A549 (cell line): Measurements from ENCODE around the gene UBA3. TPM values are rescaled to one million over a fixed set of nuclear protein-coding genes. Genes with fewer than 3 reads are reported as not detected.

ENCODE experiments used
- ATAC-seq, 2 experiments: fragments of 200-7000 bp in 1 of 2; fragments of >200 bp in 1 of 2; cut with Nextera tagmentation in 1 of 2; cut with Tn5 transposase in 1 of 2; 3 replicates each; pipeline versions ENCODE4 v1.8.0 to v1.9.1; 2018 to 2020; ENCODE audit warnings: mild to moderate bottlenecking in 1 of 2, moderate library complexity in 1 of 2
- CTCF ChIA-PET: fragments of 300-600 bp; sonication (Branson Sonifier 250); formaldehyde crosslinking; extraction: SDS; loops from one replicate; lab custom pipeline; 2021; ENCODE audit warnings: antibody characterized with exemption, inconsistent platforms; lab: Yijun Ruan, JAX
- POLR2A ChIA-PET: fragments of 350-600 bp; formaldehyde crosslinking; extraction: SDS; loops from one replicate; lab custom pipeline; 2021; ENCODE audit warnings: antibody characterized with exemption, inconsistent platforms; lab: Yijun Ruan, JAX
- DNase-seq, 2 experiments: peaks; one replicate each; pipeline versions ENCODE4 v3.0.0 to v3.0.0-alpha.2; 2011 to 2016; ENCODE audit warnings: low read depth in 1 of 2, low spot score in 1 of 2
- FAIRE-seq: peaks from 2 replicates; lab custom pipeline; 2011; peaks lifted over from hg19 to GRCh38; lab: Jason Lieb, UNC
- H3K27ac ChIP-seq, 2 experiments: fragments of >200 bp; sonication (Bioruptor Twin); formaldehyde crosslinking; 3 replicates each; pipeline ENCODE4 v1.5.1; 2016 to 2017
- H3K4me1 ChIP-seq: fragments of >200 bp; sonication (Bioruptor Twin); formaldehyde crosslinking; 3 replicates; pipeline ENCODE4 v1.6.1; 2016
- H3K4me2 ChIP-seq: fragments of >200 bp; sonication (Bioruptor Twin); formaldehyde crosslinking; 3 replicates; pipeline ENCODE4 v1.6.1; 2016
- H3K4me3 ChIP-seq: fragments of >200 bp; sonication (Bioruptor Twin); formaldehyde crosslinking; 3 replicates; pipeline ENCODE4 v1.5.1; 2016
- H3K9me3 ChIP-seq: fragments of >200 bp; sonication (Bioruptor Twin); formaldehyde crosslinking; 3 replicates; pipeline ENCODE4 v1.6.1; 2016
- ATOH8 ChIP-seq: fragments of 250-450 bp; sonication (Bioruptor Pico); IDR thresholded peaks from 2 replicates; pipeline ENCODE4 v1.5.0; 2020; ENCODE audit warnings: low read depth, mild to moderate bottlenecking, moderate library complexity
- BCL3 ChIP-seq: fragments of >200 bp; sonication (Bioruptor Twin); formaldehyde crosslinking; IDR thresholded peaks from 3 replicates; pipeline ENCODE4 v1.6.1; 2016
- BHLHE40 ChIP-seq: IDR thresholded peaks from 2 replicates; pipeline ENCODE4 v1.6.1; 2012; ENCODE audit warnings: low read depth, low read length, inconsistent platforms
- CBX2 ChIP-seq: fragments of 200-600 bp; sonication (generic); IDR thresholded peaks from 2 replicates; pipeline ENCODE4 v1.6.1; 2016; ENCODE audit warnings: low read depth, mild to moderate bottlenecking, borderline replicate concordance
- CBX8 ChIP-seq: fragments of 200-600 bp; sonication (generic); IDR thresholded peaks from 2 replicates; pipeline ENCODE4 v1.6.1; 2016
- CHD2 ChIP-seq: fragments of 150-350 bp; IDR thresholded peaks from 2 replicates; pipeline ENCODE4 v1.6.1; 2014; ENCODE audit warnings: low read length; ENCODE audit not compliant: partially characterized antibody
- E2F6 ChIP-seq: IDR thresholded peaks from 2 replicates; pipeline ENCODE4 v1.6.1; 2012; ENCODE audit warnings: low read depth, borderline replicate concordance
- FOSB ChIP-seq: fragments of 250-450 bp; sonication (Bioruptor Pico); IDR thresholded peaks from 2 replicates; pipeline ENCODE4 v1.5.0; 2020; ENCODE audit warnings: mild to moderate bottlenecking, moderate library complexity
- GATA3 ChIP-seq: IDR thresholded peaks from 2 replicates; pipeline ENCODE4 v1.6.1; 2012; ENCODE audit warnings: borderline replicate concordance
- HES2 ChIP-seq: fragments of >200 bp; sonication (Bioruptor Twin); formaldehyde crosslinking; IDR thresholded peaks from 2 replicates; pipeline ENCODE4 v1.6.1; 2016
- HMGXB4 ChIP-seq: fragments of 250-450 bp; sonication (Bioruptor Pico); IDR thresholded peaks from 2 replicates; pipeline ENCODE4 v1.5.0; 2021; ENCODE audit warnings: mild to moderate bottlenecking, moderate library complexity, borderline replicate concordance
- KDM1A ChIP-seq: fragments of 200-600 bp; sonication (generic); IDR thresholded peaks from 2 replicates; pipeline ENCODE4 v1.6.1; 2016; ENCODE audit warnings: low read depth, mild to moderate bottlenecking
- KDM5A ChIP-seq: fragments of 200-600 bp; sonication (generic); IDR thresholded peaks from 2 replicates; pipeline ENCODE4 v1.6.1; 2016; ENCODE audit warnings: antibody characterized with exemption, mild to moderate bottlenecking
- MAZ ChIP-seq: fragments of 150-350 bp; IDR thresholded peaks from 2 replicates; pipeline ENCODE4 v1.6.1; 2014; ENCODE audit warnings: antibody characterized with exemption, low read depth, low read length, borderline replicate concordance
- MYC ChIP-seq: IDR thresholded peaks from 2 replicates; pipeline ENCODE4 v1.6.1; 2012; ENCODE audit warnings: mild to moderate bottlenecking, inconsistent platforms, low read length, improper control_type of control experiment, borderline replicate concordance
- NR3C1 ChIP-seq: fragments of >200 bp; sonication (Bioruptor Twin); formaldehyde crosslinking; IDR thresholded peaks from 3 replicates; pipeline ENCODE4 v1.6.1; 2017
- PBX3 ChIP-seq: IDR thresholded peaks from 2 replicates; pipeline ENCODE4 v1.6.1; 2012
- POLR2AphosphoS2 ChIP-seq: conservative IDR thresholded peaks from 2 replicates; pipeline ENCODE4 v1.6.1; 2012; ENCODE audit warnings: low read length, improper control_type of control experiment, inconsistent platforms
- WGBS: methylation state at CpG from one replicate; pipeline ENCODE4 v1.1.6; 2017; ENCODE audit errors: missing lambda C conversion rate; 5-methylcytosine and 5-hydroxymethylcytosine counted together
- polyA plus RNA-seq, 4 experiments: library from polyadenylated mRNA; depleted of rRNA in 3 of 4; stranded (reverse); fragments of >200 nt; fragmentation: RNase III in 1 of 4; extraction: RNeasy Plus Mini Kit Qiagen cat#74134 plus additional on column Dnase treatment in 1 of 4; gene quantifications; 2 replicates in 3 of 4; 3 replicates in 1 of 4; pipeline ENCODE4 v1.2.3, GENCODE V29; 2011 to 2017

UBA3 gene
- polyA plus RNA-seq, 2 of the 4 experiments (the other 2 are of a cell fraction) = 50.0 to 62.7 TPM

GRCh38 chr3:69110941-69111546, 30.9 kb upstream of the UBA3 start:
- Histone ChIP-seq H3K27ac (no peak overlapping the region), H3K9me3 (no peaks in the 10 kb centered on the region)

More at GRCh38 chr3:69110941-69111546, 30.9 kb upstream of the UBA3 start:
- no CpG with 5 or more reads among the region's 1 CpG for WGBS
- ChIA-PET CTCF (interaction anchor here (1.1 kb wide), 1 partner anchor 10 kb away, joined by 4 read pairs; no protein-coding TSS in a partner anchor), POLR2A (no interaction called here)
- FAIRE-seq (no peak), DNase-seq (no peak), ATAC-seq (no peak)
- no peak overlapping the region for H3K4me2 ChIP-seq
- no peak overlapping the region for H3K4me3 ChIP-seq
- H3K4me1 ChIP-seq = no peaks in the 10 kb centered on the region
- TF ChIP-seq CHD2 (no peak), MAZ (no peak), MYC (no peak), KDM5A (no peak), FOSB (CRISPR knock-in tag) (no peak), CBX8 (no peak), BCL3 (no peak), CBX2 (no peak), POLR2AphosphoS2 (no peak), GATA3 (no peak), ATOH8 (CRISPR knock-in tag) (no peak), E2F6 (no peak), PBX3 (no peak), NR3C1 (no peak), BHLHE40 (no peak), HES2 (no peak), HMGXB4 (no peak), KDM1A (no peak)
